Natural killer cell (primary cell): Measurements from ENCODE around the gene ARHGAP42. TPM values are rescaled to one million over a fixed set of nuclear protein-coding genes. Genes with fewer than 3 reads are reported as not detected.
"Not testable (repeated sequence)": the region's sequence is repeated elsewhere in the genome, so short reads cannot be mapped to it uniquely, and the experiment has no call there.

Source experiments
- ATAC-seq, 3 donors: fragments of 150-1000 bp in 2 of 3; fragments of 200-7000 bp in 1 of 3; cut with Tn5 transposase; 1 replicate in 1 of 3; 2 replicates in 2 of 3; pipeline ENCODE4 v1.10.0; 2021; ENCODE audit warnings: mild to moderate bottlenecking in 2 of 3, moderate library complexity in 2 of 3
- DNase-seq, 2 donors: peaks; one replicate each; pipeline versions ENCODE4 v3.0.0 to v3.0.0-alpha.2; 2013 to 2021; ENCODE audit warnings: mixed read lengths in 1 of 2
- H3K27ac ChIP-seq: one replicate; pipeline ENCODE4 v1.5.1; 2013; ENCODE audit warnings: mild to moderate bottlenecking, low read length
- H3K27me3 ChIP-seq: one replicate; pipeline ENCODE4 v1.6.1; 2013; ENCODE audit warnings: low read length; ENCODE audit not compliant: control insufficient read depth, insufficient read depth
- H3K36me3 ChIP-seq: one replicate; pipeline ENCODE4 v1.6.1; 2013; ENCODE audit warnings: low read length; ENCODE audit not compliant: control insufficient read depth, insufficient read depth
- H3K4me1 ChIP-seq: one replicate; pipeline ENCODE4 v1.6.1; 2013; ENCODE audit warnings: low read length; ENCODE audit not compliant: control insufficient read depth, insufficient read depth
- H3K4me3 ChIP-seq: one replicate; pipeline ENCODE4 v1.5.1; 2013; ENCODE audit warnings: low read length
- H3K9me3 ChIP-seq: one replicate; pipeline ENCODE4 v1.6.1; 2013; ENCODE audit warnings: low read length; ENCODE audit not compliant: control insufficient read depth, insufficient read depth
- H3K27ac Mint-ChIP-seq, 2 donors: one replicate each; pipeline ENCODE4 v1.8.0; 2022; ENCODE audit warnings: mild to moderate bottlenecking in 2 of 2, mixed read lengths in 2 of 2, moderate library complexity in 1 of 2
- H3K27me3 Mint-ChIP-seq, 2 donors: one replicate each; pipeline ENCODE4 v1.8.0; 2022; ENCODE audit warnings: low read depth in 2 of 2, mixed read lengths in 2 of 2
- H3K36me3 Mint-ChIP-seq: one replicate; pipeline ENCODE4 v1.8.0; 2022; ENCODE audit warnings: mixed read lengths
- H3K4me1 Mint-ChIP-seq, 2 donors: one replicate each; pipeline ENCODE4 v1.8.0; 2022; ENCODE audit warnings: mixed read lengths in 2 of 2
- H3K4me3 Mint-ChIP-seq: one replicate; pipeline ENCODE4 v1.8.0; 2022; ENCODE audit warnings: mild to moderate bottlenecking, moderate library complexity, mixed read lengths
- H3K9me3 Mint-ChIP-seq, 2 donors: one replicate each; pipeline ENCODE4 v1.8.0; 2022; ENCODE audit warnings: mixed read lengths in 2 of 2
- CTCF ChIP-seq: fragments of 200-600 bp; IDR thresholded peaks from one replicate; pipeline ENCODE4 v1.8.0; 2022; ENCODE audit warnings: antibody characterized with exemption
- WGBS: methylation state at CpG from one replicate; pipeline ENCODE4 v1.1.7; 2013; ENCODE audit warnings: missing lambda C conversion rate; ENCODE audit not compliant: insufficient coverage; 5-methylcytosine and 5-hydroxymethylcytosine counted together
- intact Hi-C: fragments of 100-400 bp; cut with micrococcal nuclease; formaldehyde crosslinking; loops from one replicate; pipeline ENCODE4 v1.14.2; 2022
- total RNA-seq, 4 donors: library from RNA; stranded (reverse); fragments of 120-200 nt in 1 of 4; gene quantifications; one replicate each; pipeline versions ENCODE4 v1.2.3 to v1.2.4, GENCODE V29; 2013 to 2022

ARHGAP42 gene
- total RNA-seq, 3 donors from 2014 or later (not counting 1 experiment from before 2014, with no cell fraction given), result 6.0 to 7.6 (median 6.4) TPM

GRCh38 chr11:100892886-100893285, 205.8 kb downstream of the ARHGAP42 start:
- Histone ChIP-seq H3K36me3 (no peaks in the 10 kb centered on the region), H3K9me3 (no peaks in the 10 kb centered on the region), H3K27me3 (no peaks in the 10 kb centered on the region), H3K27ac (no peak overlapping the region), H3K4me3 (no peak overlapping the region), H3K4me1 (no peaks in the 10 kb centered on the region)
- H3K27ac Mint-ChIP-seq, result no peak overlapping the region
- no peak for TF ChIP-seq CTCF
- whole genome bisulfite sequencing, result no CpG with 5 or more reads among the region's 1 CpG
- H3K4me1 Mint-ChIP-seq, result no peaks in the 10 kb centered on the region
- ATAC-seq (no peak), DNase-seq (no peak)
- peaks cover 0 to 2% of the 10 kb centered on the region in 2 donors for H3K9me3 Mint-ChIP-seq
- no peaks in the 10 kb centered on the region for H3K27me3 Mint-ChIP-seq
- no peak overlapping the region for H3K4me3 Mint-ChIP-seq
- no peaks in the 10 kb centered on the region for H3K36me3 Mint-ChIP-seq
- intact Hi-C loops, result no loop called here

- Mint-ChIP-seq H3K36me3 (no peaks in the 10 kb centered on the region), H3K9me3 (peaks cover 2 to 5% of the 10 kb centered on the region in 2 donors), H3K4me3 (no peak overlapping the region), H3K27me3 (no peaks in the 10 kb centered on the region), H3K27ac (no peak overlapping the region), H3K4me1 (no peaks in the 10 kb centered on the region)
- intact Hi-C loops, result no loop called here
- Histone ChIP-seq H3K4me3 (no peak overlapping the region), H3K4me1 (no peaks in the 10 kb centered on the region), H3K36me3 (no peaks in the 10 kb centered on the region), H3K9me3 (no peaks in the 10 kb centered on the region), H3K27me3 (no peaks in the 10 kb centered on the region), H3K27ac (no peak overlapping the region)
- ATAC-seq, result no peak
- DNase-seq, result no peak
- no CpG with 5 or more reads among the region's 1 CpG for WGBS
- TF ChIP-seq CTCF, result no peak
Measured at GRCh38 chr11:100895449-100895848, 208.4 kb downstream of the ARHGAP42 start.

- ATAC-seq, H3K27ac Mint-ChIP-seq, H3K4me3 ChIP-seq, intact Hi-C loops, H3K4me3 Mint-ChIP-seq, H3K27me3 ChIP-seq, H3K27ac ChIP-seq, H3K36me3 Mint-ChIP-seq, DNase-seq, H3K9me3 ChIP-seq, H3K9me3 Mint-ChIP-seq, H3K4me1 ChIP-seq, H3K27me3 Mint-ChIP-seq, H3K36me3 ChIP-seq, H3K4me1 Mint-ChIP-seq: not testable (repeated sequence)
- WGBS, result no CpG with 5 or more reads among the region's 1 CpG
Measured at GRCh38 chr11:100895976-100896375, 208.9 kb downstream of the ARHGAP42 start.

GRCh38 chr11:100901471-100901870, 214.4 kb downstream of the ARHGAP42 start:
- 91% methylated on average over 5 of the region's 5 CpGs for WGBS
- H3K36me3 ChIP-seq, H3K4me1 Mint-ChIP-seq, H3K4me3 ChIP-seq, H3K36me3 Mint-ChIP-seq, H3K9me3 ChIP-seq, H3K4me3 Mint-ChIP-seq, ATAC-seq, H3K4me1 ChIP-seq, H3K27me3 ChIP-seq, H3K27ac Mint-ChIP-seq, H3K27me3 Mint-ChIP-seq, DNase-seq, H3K27ac ChIP-seq, intact Hi-C loops, H3K9me3 Mint-ChIP-seq: not testable (repeated sequence)
